ENCODE measurements around the gene GRIP1.

GRCh38 chr12:66496595-66496994, 182.3 kb downstream of the GRIP1 start:
- TF ChIP-seq CTCF (IDR thresholded peaks at IDR 0.05; ENCODE audit: low read depth, low read length) (no peak), POLR2A (IDR thresholded peaks at IDR 0.05; ENCODE audit: extremely low read depth, insufficient read length) (no peak), MAX (IDR thresholded peaks at IDR 0.05; ENCODE audit: low read depth, low read length) (no peak)

Data from NB4 (cell line).